Neural progenitor cell (in vitro differentiated cells): ENCODE data around the gene TLN1.

Experiments used
- EZH2 ChIP-seq: fragments of 200-600 bp; sonication (generic); IDR thresholded peaks from 2 replicates; pipeline ENCODE4 v1.6.1; 2017; ENCODE audit warnings: antibody characterized with exemption, mild to moderate bottlenecking, moderate library complexity
- EZH2phosphoT487 ChIP-seq: fragments of 200-600 bp; sonication (generic); IDR thresholded peaks from 2 replicates; pipeline ENCODE4 v1.6.1; 2017; ENCODE audit warnings: antibody characterized with exemption
- TF ChIP-seq, protein P1 (sequence below): fragments of 200-600 bp; sonication (generic); IDR thresholded peaks from 2 replicates; pipeline ENCODE4 v1.5.1; 2017; ENCODE audit warnings: antibody characterized with exemption, mild to moderate bottlenecking

DNA sequence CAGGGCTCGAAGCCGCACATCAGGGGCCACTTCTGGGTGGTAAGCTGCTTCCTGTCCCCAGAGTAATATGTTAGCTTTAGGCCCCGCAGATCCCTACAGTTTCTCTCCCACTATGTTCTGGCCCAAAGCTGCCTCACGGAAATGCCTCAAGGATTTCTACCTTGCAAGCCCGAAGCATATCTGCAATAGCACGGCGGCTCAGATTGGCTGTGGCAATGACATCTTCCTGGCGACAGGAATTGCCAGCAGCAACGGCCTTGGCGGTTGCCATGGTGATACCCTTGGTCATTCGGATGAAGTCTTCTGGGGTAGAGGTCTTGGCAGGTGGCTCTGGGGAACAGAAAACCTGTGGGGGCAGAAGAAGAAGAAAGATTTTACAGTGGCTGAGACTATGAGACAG lies 32.0 kb downstream of the TLN1 start:
- TF ChIP-seq, protein P1, sequence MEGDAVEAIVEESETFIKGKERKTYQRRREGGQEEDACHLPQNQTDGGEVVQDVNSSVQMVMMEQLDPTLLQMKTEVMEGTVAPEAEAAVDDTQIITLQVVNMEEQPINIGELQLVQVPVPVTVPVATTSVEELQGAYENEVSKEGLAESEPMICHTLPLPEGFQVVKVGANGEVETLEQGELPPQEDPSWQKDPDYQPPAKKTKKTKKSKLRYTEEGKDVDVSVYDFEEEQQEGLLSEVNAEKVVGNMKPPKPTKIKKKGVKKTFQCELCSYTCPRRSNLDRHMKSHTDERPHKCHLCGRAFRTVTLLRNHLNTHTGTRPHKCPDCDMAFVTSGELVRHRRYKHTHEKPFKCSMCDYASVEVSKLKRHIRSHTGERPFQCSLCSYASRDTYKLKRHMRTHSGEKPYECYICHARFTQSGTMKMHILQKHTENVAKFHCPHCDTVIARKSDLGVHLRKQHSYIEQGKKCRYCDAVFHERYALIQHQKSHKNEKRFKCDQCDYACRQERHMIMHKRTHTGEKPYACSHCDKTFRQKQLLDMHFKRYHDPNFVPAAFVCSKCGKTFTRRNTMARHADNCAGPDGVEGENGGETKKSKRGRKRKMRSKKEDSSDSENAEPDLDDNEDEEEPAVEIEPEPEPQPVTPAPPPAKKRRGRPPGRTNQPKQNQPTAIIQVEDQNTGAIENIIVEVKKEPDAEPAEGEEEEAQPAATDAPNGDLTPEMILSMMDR: no peak
- no peak for TF ChIP-seq EZH2
- TF ChIP-seq EZH2phosphoT487: no peak
